Thymus (tissue), 11 donors: Measurements from ENCODE around the gene FAHD2B. TPM values are rescaled to one million over a fixed set of nuclear protein-coding genes. Genes with fewer than 3 reads are reported as not detected.
"Not testable (repeated sequence)": the region's sequence is repeated elsewhere in the genome, so short reads cannot be mapped to it uniquely, and the experiment has no call there.

Source experiments
- DNase-seq, 9 donors: peaks; one replicate each; pipeline ENCODE4 v3.0.0-alpha.2; 2013; ENCODE audit warnings: low spot score in 9 of 9, low read depth in 6 of 9, missing footprints in 1 of 9
- H3K27ac ChIP-seq, 2 donors: one replicate each; pipeline ENCODE4 v1.5.1; 2013; ENCODE audit warnings: control low read depth in 1 of 2, low read depth in 1 of 2, low read length in 1 of 2, mild to moderate bottlenecking in 1 of 2, moderate library complexity in 1 of 2
- H3K27me3 ChIP-seq, 2 donors: one replicate each; pipeline ENCODE4 v1.5.1; 2013; ENCODE audit warnings: low read length in 1 of 2; ENCODE audit not compliant: control insufficient read depth in 2 of 2, insufficient read depth in 1 of 2
- H3K36me3 ChIP-seq, 2 donors: one replicate each; pipeline ENCODE4 v1.5.1; 2013; ENCODE audit warnings: low read length in 1 of 2, mild to moderate bottlenecking in 1 of 2, moderate library complexity in 1 of 2; ENCODE audit not compliant: control insufficient read depth in 2 of 2, insufficient read depth in 2 of 2
- H3K4me1 ChIP-seq, 2 donors: one replicate each; pipeline ENCODE4 v1.5.1; 2013; ENCODE audit warnings: low read length in 2 of 2; ENCODE audit not compliant: control insufficient read depth in 2 of 2, insufficient read depth in 2 of 2
- H3K4me3 ChIP-seq, 2 donors: one replicate each; pipeline ENCODE4 v1.5.1; 2013; ENCODE audit warnings: low read length in 2 of 2, control low read depth in 1 of 2, mild to moderate bottlenecking in 1 of 2
- H3K9me3 ChIP-seq, 2 donors: one replicate each; pipeline ENCODE4 v1.5.1; 2013; ENCODE audit warnings: low read length in 1 of 2, mild to moderate bottlenecking in 1 of 2; ENCODE audit not compliant: control insufficient read depth in 2 of 2, insufficient read depth in 1 of 2
- WGBS: extraction: QIAGEN DNeasy Blood & Tissue Kit; methylation state at CpG from one replicate; pipeline ENCODE4 v1.1.7; 2013; 5-methylcytosine and 5-hydroxymethylcytosine counted together
- polyA plus RNA-seq: library from polyadenylated mRNA; stranded (reverse); fragments of 200-250 nt; gene quantifications from one replicate; pipeline ENCODE4 v1.2.3, GENCODE V29; 2013
- total RNA-seq: library from RNA; stranded (reverse); fragments of 120-200 nt; gene quantifications from one replicate; pipeline ENCODE4 v1.2.4, GENCODE V29; 2013
- donor health status: healthy.

FAHD2B gene
- total and polyA plus RNA-seq, 2 donors, result 7.6 to 11.5 TPM

DNA sequence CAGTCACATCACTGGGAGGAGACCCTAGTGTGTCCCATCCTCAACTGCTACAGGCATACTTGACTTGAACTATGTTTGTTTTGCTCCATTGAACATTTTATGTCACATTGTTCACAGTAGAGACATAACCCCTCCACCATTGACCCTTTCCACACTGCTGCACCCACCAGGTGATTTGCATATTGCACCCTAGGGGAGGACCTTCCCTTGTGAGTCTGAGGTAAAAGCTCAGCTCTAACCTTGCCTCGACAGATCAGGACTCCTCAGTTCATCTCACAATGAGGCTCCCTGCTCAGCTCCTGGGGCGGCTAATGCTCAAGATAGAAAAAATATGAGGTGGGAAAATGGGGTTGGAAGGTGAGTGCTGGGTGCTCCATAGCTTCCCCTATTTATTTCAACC is 44.6 kb downstream of the FAHD2B start:
- WGBS, result 85% methylated on average over 2 of the region's 2 CpGs
- DNase-seq, H3K27me3 ChIP-seq: not testable (repeated sequence)

DNA sequence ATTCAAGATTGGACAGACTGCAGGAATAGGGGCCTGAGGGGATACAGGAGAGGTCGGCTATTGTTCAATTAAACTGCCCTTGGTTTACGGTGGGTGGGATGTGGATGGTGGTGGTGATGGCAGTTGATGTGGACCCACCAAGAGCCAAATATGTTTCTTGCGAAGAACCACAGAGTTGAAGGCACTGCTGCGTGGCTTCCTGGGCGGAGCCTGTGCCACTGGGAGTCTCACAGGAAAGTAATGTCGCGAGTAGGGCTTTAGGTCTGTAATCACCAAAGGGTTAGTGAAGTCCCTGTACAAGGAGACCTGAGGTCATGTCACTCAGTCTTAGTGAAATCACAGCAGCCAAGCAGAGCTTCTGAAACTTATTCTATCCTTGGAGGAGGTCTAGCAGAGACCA is 46.2 kb downstream of the FAHD2B start:
- H3K27ac ChIP-seq, H3K4me1 ChIP-seq, H3K9me3 ChIP-seq, H3K4me3 ChIP-seq, DNase-seq, H3K27me3 ChIP-seq, H3K36me3 ChIP-seq: not testable (repeated sequence)
- WGBS, result 26% methylated on average over 7 of the region's 7 CpGs

More for the DNA sequence above, 44.6 kb downstream of the FAHD2B start:
- not testable (repeated sequence) for H3K36me3 ChIP-seq, H3K27ac ChIP-seq, H3K9me3 ChIP-seq, H3K4me1 ChIP-seq, H3K4me3 ChIP-seq

DNA sequence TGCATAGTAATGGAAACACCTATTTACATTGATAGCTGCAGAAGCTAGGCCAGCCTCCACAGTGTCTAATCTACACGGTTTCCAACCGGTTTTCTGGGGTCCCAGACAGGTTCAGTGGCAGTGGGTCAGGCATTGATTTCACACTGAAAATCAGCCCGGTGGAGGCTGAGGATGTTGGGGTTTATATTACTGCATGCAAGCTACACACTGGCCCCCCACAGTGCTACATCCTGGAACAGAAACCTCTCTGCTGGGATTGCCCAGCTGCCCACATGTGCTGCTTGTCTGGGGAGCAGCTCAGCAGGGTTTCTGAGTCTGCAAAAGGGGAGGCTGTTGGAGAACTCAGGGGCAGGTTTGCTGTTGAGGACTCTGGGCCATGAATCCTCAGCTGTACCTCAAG is 48.0 kb downstream of the FAHD2B start:
- WGBS, result 95% methylated on average over 3 of the region's 3 CpGs
- not testable (repeated sequence) for H3K27me3 ChIP-seq, H3K36me3 ChIP-seq, H3K27ac ChIP-seq, H3K4me3 ChIP-seq, H3K4me1 ChIP-seq, DNase-seq, H3K9me3 ChIP-seq

DNA sequence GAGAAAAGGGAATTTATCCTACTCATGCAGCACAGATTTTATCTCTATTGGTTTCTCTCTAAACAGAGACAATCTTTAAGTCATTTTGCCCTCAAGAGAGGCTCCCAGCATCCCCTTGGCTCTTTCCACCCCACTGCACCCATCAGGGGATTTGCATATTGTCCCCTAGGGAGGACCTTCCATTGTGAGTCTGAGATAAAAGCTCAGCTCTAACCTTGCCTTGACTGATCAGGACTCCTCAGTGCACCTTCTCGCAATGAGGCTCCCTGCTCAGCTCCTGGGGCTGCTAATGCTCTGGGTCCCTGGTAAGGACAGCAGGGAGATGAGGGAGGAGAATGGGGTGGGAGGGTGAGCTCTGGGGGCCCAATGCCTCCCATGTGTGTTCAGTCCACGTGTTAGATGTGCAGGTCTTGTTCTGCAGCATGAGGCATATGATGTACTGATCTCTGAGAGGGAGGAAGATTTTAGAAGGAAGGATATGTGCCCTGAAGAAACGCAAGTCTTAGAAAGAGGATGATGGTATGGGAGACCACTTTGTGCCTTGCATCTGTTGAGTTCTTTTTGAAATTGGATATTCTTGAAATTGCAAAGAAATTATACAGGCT is 48.7 kb downstream of the FAHD2B start:
- H3K27me3 ChIP-seq, H3K36me3 ChIP-seq, H3K4me1 ChIP-seq, H3K4me3 ChIP-seq, H3K9me3 ChIP-seq, H3K27ac ChIP-seq, DNase-seq: not testable (repeated sequence)
- WGBS, result 81% methylated on average over 3 of the region's 3 CpGs

Other genes starting within 250 kb of the FAHD2B start
- gene ANKRD39, start 236.9 kb downstream of the FAHD2B start, total RNA-seq, result 14.2 TPM
- 10.0 TPM for gene ANKRD39, start 236.9 kb downstream of the FAHD2B start, polyA plus RNA-seq
- gene SEMA4C, start 224.8 kb downstream of the FAHD2B start, total RNA-seq, result 9.8 TPM
- gene SEMA4C, start 224.8 kb downstream of the FAHD2B start, polyA plus RNA-seq, result 14.1 TPM
- gene FAM178B, start 108.3 kb downstream of the FAHD2B start, total RNA-seq, result 0.76 TPM
- 3.5 TPM for gene FAM178B, start 108.3 kb downstream of the FAHD2B start, polyA plus RNA-seq
- 26.8 TPM for gene ANKRD36, start 18.3 kb upstream of the FAHD2B start, total RNA-seq
- gene ANKRD36, start 18.3 kb upstream of the FAHD2B start, polyA plus RNA-seq, result 12.9 TPM